IMR-90 (cell line): ENCODE measurements around the gene ATP8B4. TPM values are rescaled to one million over a fixed set of nuclear protein-coding genes. Genes with fewer than 3 reads are reported as not detected.

Experiments used
- ATAC-seq: fragments of 200-7000 bp; cut with Tn5 transposase; 2 replicates; pipeline ENCODE4 v1.9.1; 2020; ENCODE audit warnings: low read depth, mild to moderate bottlenecking, moderate library complexity
- BruUV-seq: library from RNA; stranded (reverse); fragments of 400-500 nt; replicated peaks from 2 replicates; lab custom pipeline; 2021; lab: Mats Ljungman, UMichigan
- CTCF ChIA-PET: fragments of 300-600 bp; formaldehyde crosslinking; extraction: SDS; loops from one replicate; lab custom pipeline; 2021; ENCODE audit warnings: antibody characterized with exemption; lab: Yijun Ruan, JAX
- POLR2A ChIA-PET: fragments of 300-600 bp; sonication (Branson Sonifier 250); formaldehyde crosslinking; loops from one replicate; lab custom pipeline; 2022; ENCODE audit warnings: antibody characterized with exemption; ENCODE audit not compliant: unreplicated experiment; lab: Charles Lee
- DNase-seq: peaks from one replicate; pipeline ENCODE4 v3.0.0; 2013
- H2AFZ ChIP-seq: replicated peaks from 2 replicates; pipeline ENCODE3; 2013; ENCODE audit warnings: low read length, mild to moderate bottlenecking; ENCODE audit not compliant: poor library complexity
- H2AK5ac ChIP-seq: 2 replicates; pipeline ENCODE4 v1.6.1; 2013; ENCODE audit warnings: low read depth, low read length, inconsistent platforms
- H2AK9ac ChIP-seq: replicated peaks from 2 replicates; pipeline ENCODE3; 2013; ENCODE audit warnings: mild to moderate bottlenecking, low read depth, low read length, moderate library complexity; ENCODE audit not compliant: poor library complexity
- H2BK120ac ChIP-seq: 2 replicates; pipeline ENCODE4 v1.6.1; 2013; ENCODE audit warnings: low read depth, low read length, inconsistent platforms
- H2BK15ac ChIP-seq: 3 replicates; pipeline ENCODE4 v1.6.1; 2013; ENCODE audit warnings: low read depth, low read length, inconsistent platforms
- H2BK20ac ChIP-seq: 2 replicates; pipeline ENCODE4 v1.6.1; 2013; ENCODE audit warnings: low read depth, mild to moderate bottlenecking, inconsistent platforms, low read length, moderate library complexity
- H2BK5ac ChIP-seq: 2 replicates; pipeline ENCODE4 v1.6.1; 2013; ENCODE audit warnings: mild to moderate bottlenecking, low read depth, low read length, inconsistent platforms; ENCODE audit not compliant: poor library complexity, severe bottlenecking
- H3K14ac ChIP-seq: replicated peaks from 2 replicates; pipeline ENCODE4 v1.6.1; 2013; ENCODE audit warnings: low read depth, low read length, inconsistent platforms
- H3K18ac ChIP-seq: 2 replicates; pipeline ENCODE4 v1.6.1; 2013; ENCODE audit warnings: low read depth, low read length, control low read depth
- H3K23ac ChIP-seq: 2 replicates; pipeline ENCODE4 v1.6.1; 2013; ENCODE audit warnings: low read depth, low read length, inconsistent platforms
- H3K27ac ChIP-seq: 2 replicates; pipeline ENCODE4 v1.5.1; 2013; ENCODE audit warnings: mild to moderate bottlenecking, control low read depth, low read length; ENCODE audit not compliant: insufficient read depth
- H3K27me3 ChIP-seq: 2 replicates; pipeline ENCODE4 v1.6.1; 2013; ENCODE audit warnings: low read length; ENCODE audit not compliant: control insufficient read depth, insufficient read depth
- H3K36me3 ChIP-seq: 2 replicates; pipeline ENCODE4 v1.6.1; 2013; ENCODE audit warnings: low read length, mixed read lengths; ENCODE audit not compliant: control insufficient read depth, insufficient read depth
- H3K4ac ChIP-seq: 2 replicates; pipeline ENCODE4 v1.6.1; 2013; ENCODE audit warnings: low read depth, low read length, inconsistent platforms
- H3K4me1 ChIP-seq: 2 replicates; pipeline ENCODE4 v1.6.1; 2013; ENCODE audit warnings: low read length, mixed read lengths; ENCODE audit not compliant: control insufficient read depth, insufficient read depth
- H3K4me2 ChIP-seq: 2 replicates; pipeline ENCODE4 v1.6.1; 2013; ENCODE audit warnings: low read depth, mild to moderate bottlenecking, control low read depth, low read length, moderate library complexity
- H3K4me3 ChIP-seq: 2 replicates; pipeline ENCODE4 v1.5.1; 2013; ENCODE audit warnings: low read depth, mild to moderate bottlenecking, control low read depth, low read length, moderate library complexity; ENCODE audit not compliant: insufficient read depth
- H3K56ac ChIP-seq: 2 replicates; pipeline ENCODE4 v1.6.1; 2013; ENCODE audit warnings: low read length, inconsistent platforms; ENCODE audit not compliant: insufficient read depth; ENCODE audit errors: extremely low read depth
- H3K79me1 ChIP-seq, 2 experiments: 2 replicates each; pipeline ENCODE4 v1.6.1; 2013; ENCODE audit warnings: low read length in 2 of 2, inconsistent platforms in 1 of 2, low read depth in 1 of 2
- H3K9ac ChIP-seq: 2 replicates; pipeline ENCODE4 v1.6.1; 2013; ENCODE audit warnings: low read depth, low read length, control low read depth
- H3K9me1 ChIP-seq: 2 replicates; pipeline ENCODE4 v1.6.1; 2013; ENCODE audit warnings: low read length, inconsistent platforms; ENCODE audit not compliant: insufficient read depth
- H3K9me3 ChIP-seq: 2 replicates; pipeline ENCODE4 v1.6.1; 2013; ENCODE audit warnings: low read length; ENCODE audit not compliant: control insufficient read depth, insufficient read depth
- H4K20me1 ChIP-seq: 2 replicates; pipeline ENCODE4 v1.6.1; 2013; ENCODE audit warnings: low read length, inconsistent platforms; ENCODE audit not compliant: insufficient read depth
- H4K5ac ChIP-seq: 2 replicates; pipeline ENCODE4 v1.6.1; 2013; ENCODE audit warnings: mild to moderate bottlenecking, low read depth, low read length, control low read depth
- H4K8ac ChIP-seq, 2 experiments: 2 replicates each; pipeline ENCODE4 v1.6.1; 2013; ENCODE audit warnings: low read depth in 2 of 2, low read length in 2 of 2, control low read depth in 1 of 2, inconsistent platforms in 1 of 2
- H4K91ac ChIP-seq: 2 replicates; pipeline ENCODE4 v1.6.1; 2013; ENCODE audit warnings: low read depth, low read length, inconsistent platforms; ENCODE audit not compliant: insufficient read depth
- BHLHE40 ChIP-seq: fragments of 150-350 bp; IDR thresholded peaks from 2 replicates; pipeline ENCODE4 v1.6.1; 2016; ENCODE audit warnings: mild to moderate bottlenecking, low read depth, low read length
- CEBPB ChIP-seq: IDR thresholded peaks from 2 replicates; pipeline ENCODE4 v1.6.1; 2012; ENCODE audit warnings: low read depth, low read length, improper control_type of control experiment
- CHD1 ChIP-seq: IDR thresholded peaks from 2 replicates; pipeline ENCODE4 v1.6.1; 2012; ENCODE audit warnings: low read depth, low read length, improper control_type of control experiment
- FOS ChIP-seq: fragments of 150-350 bp; IDR thresholded peaks from 2 replicates; pipeline ENCODE4 v1.6.1; 2016; ENCODE audit warnings: low read depth, low read length
- MAFK ChIP-seq: IDR thresholded peaks from 2 replicates; pipeline ENCODE4 v1.6.1; 2012; ENCODE audit warnings: low read depth, low read length, improper control_type of control experiment
- MAZ ChIP-seq: IDR thresholded peaks from 2 replicates; pipeline ENCODE4 v1.6.1; 2012; ENCODE audit warnings: low read depth, mild to moderate bottlenecking, low read length, improper control_type of control experiment, moderate library complexity, borderline replicate concordance
- MXI1 ChIP-seq: IDR thresholded peaks from 2 replicates; pipeline ENCODE4 v1.6.1; 2012; ENCODE audit warnings: low read depth, mild to moderate bottlenecking, low read length, moderate library complexity, borderline replicate concordance
- NFE2L2 ChIP-seq: fragments of 150-350 bp; IDR thresholded peaks from 2 replicates; pipeline ENCODE4 v1.6.1; 2016; ENCODE audit warnings: low read depth, mild to moderate bottlenecking, low read length
- POLR2A ChIP-seq: IDR thresholded peaks from 2 replicates; pipeline ENCODE4 v1.6.1; 2012; ENCODE audit warnings: mild to moderate bottlenecking, low read depth, low read length
- RAD21 ChIP-seq: IDR thresholded peaks from 2 replicates; pipeline ENCODE4 v1.6.1; 2012; ENCODE audit warnings: low read length, improper control_type of control experiment
- RCOR1 ChIP-seq: IDR thresholded peaks from 2 replicates; pipeline ENCODE4 v1.6.1; 2012; ENCODE audit warnings: mild to moderate bottlenecking, low read length, improper control_type of control experiment; ENCODE audit not compliant: insufficient replicate concordance
- RFX5 ChIP-seq: IDR thresholded peaks from 2 replicates; pipeline ENCODE4 v1.8.0; 2012; ENCODE audit warnings: low read depth, mild to moderate bottlenecking, low read length, moderate library complexity
- SMC3 ChIP-seq: fragments of 150-350 bp; IDR thresholded peaks from 2 replicates; pipeline ENCODE4 v1.6.1; 2016; ENCODE audit warnings: low read depth, mild to moderate bottlenecking, antibody characterized with exemption, low read length, moderate library complexity
- USF2 ChIP-seq: fragments of 150-350 bp; IDR thresholded peaks from 2 replicates; pipeline ENCODE4 v1.6.1; 2017; ENCODE audit warnings: mild to moderate bottlenecking, antibody characterized with exemption, low read length, low read depth
- WGBS, 2 experiments: methylation state at CpG; one replicate each; pipeline versions ENCODE4 v1.1.5 to v1.1.7; 2013; ENCODE audit warnings: missing lambda C conversion rate in 2 of 2; ENCODE audit not compliant: insufficient read length in 1 of 2; ENCODE audit errors: extremely low coverage in 2 of 2; 5-methylcytosine and 5-hydroxymethylcytosine counted together
- dilution Hi-C: fragments of 300-500 bp; cut with HindIII; formaldehyde crosslinking; loops from one replicate; pipeline ENCODE4 v1.14.3; 2018; ENCODE audit warnings: low sequenced_read_pairs; ENCODE audit not compliant: unreplicated experiment
- in situ Hi-C: fragments of 300-500 bp; cut with MboI; formaldehyde crosslinking; loops from 3 replicates; pipeline ENCODE4 v1.14.3; 2019; ENCODE audit warnings: low sequenced_read_pairs, inconsistent platforms, mixed read lengths
- intact Hi-C: fragments of 100-400 bp; cut with micrococcal nuclease; formaldehyde crosslinking; loops from 2 replicates; pipeline ENCODE4 v1.10.0; 2022
- polyA plus RNA-seq, 3 experiments: library from polyadenylated mRNA; depleted of rRNA; stranded (reverse); fragments of >200 nt; gene quantifications; 2 replicates each; pipeline ENCODE4 v1.2.3, GENCODE V29; 2012; ENCODE audit warnings: low replicate concordance in 1 of 3
- total RNA-seq: library from RNA; depleted of rRNA; stranded (reverse); fragments of >200 nt; gene quantifications from 2 replicates; pipeline ENCODE4 v1.2.3, GENCODE V29; 2012
- TF ChIP-seq, protein P1 (sequence below): conservative IDR thresholded peaks from 2 replicates; pipeline ENCODE4 v1.5.1; 2012; ENCODE audit warnings: mild to moderate bottlenecking, low read depth, low read length, improper control_type of control experiment
- TF ChIP-seq, protein P2 (sequence below): fragments of 150-350 bp; IDR thresholded peaks from 2 replicates; pipeline ENCODE4 v1.6.1; 2016; ENCODE audit warnings: low read depth, mild to moderate bottlenecking, low read length, moderate library complexity, borderline replicate concordance

The ATP8B4 gene
- total and polyA plus RNA-seq, 2 of the 4 experiments (the other 2 are of a cell fraction), result 0.12 to 0.54 TPM

DNA sequence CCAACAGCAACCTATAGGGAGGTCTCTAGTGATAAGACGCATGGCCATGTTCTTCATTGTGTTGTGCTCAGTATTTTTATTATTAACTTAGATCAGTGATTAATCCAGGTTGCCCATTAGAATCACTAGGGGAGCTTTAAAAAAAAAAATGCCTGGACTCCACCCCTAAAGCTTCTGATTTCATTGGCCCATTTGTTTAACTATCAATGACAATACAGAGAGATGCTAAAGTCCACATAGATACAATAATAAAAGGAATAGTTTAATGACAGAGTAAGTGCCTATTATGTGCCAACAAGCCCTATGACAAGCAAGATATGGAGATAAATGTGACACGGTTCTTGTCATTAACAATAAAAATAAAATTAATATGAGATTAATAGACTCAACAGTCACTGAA, 55.8 kb downstream of the ATP8B4 start:
- Histone ChIP-seq H3K18ac (no peak overlapping the region), H3K36me3 (no peaks in the 10 kb centered on the region), H3K79me1 (no peaks in the 10 kb centered on the region), H2AK9ac (no peak overlapping the region), H2AK5ac (no peak overlapping the region), H3K4ac (no peak overlapping the region), H2BK5ac (no peak overlapping the region), H3K27me3 (no peaks in the 10 kb centered on the region), H4K5ac (no peak overlapping the region), H4K8ac (no peak overlapping the region), H4K20me1 (no peaks in the 10 kb centered on the region), H2BK20ac (no peak overlapping the region), H3K27ac (no peak overlapping the region), H3K56ac (no peak overlapping the region), H3K9me1 (peaks cover 5% of the 10 kb centered on the region; the same call in 1 of the 2 replicates), H4K91ac (no peak overlapping the region), H3K9me3 (no peaks in the 10 kb centered on the region), H3K4me1 (peaks cover 2% of the 10 kb centered on the region), H2BK120ac (no peak overlapping the region), H3K23ac (no peak overlapping the region), H2BK15ac (no peak overlapping the region), H2AFZ (no peak overlapping the region), H3K14ac (no peak overlapping the region), H3K9ac (no peak overlapping the region), H3K4me3 (no peak overlapping the region), H3K4me2 (no peak overlapping the region)
- in situ Hi-C loops, result no loop called here
- ATAC-seq (no peak), DNase-seq (no peak)
- no CpG with 5 or more reads among the region's 2 CpGs for WGBS, 2 experiments
- dilution Hi-C loops, result no loop called here
- BruUV-seq, result no TSS peak
- intact Hi-C loops, result no loop called here
- TF ChIP-seq BHLHE40, result no peak
- no peak for TF ChIP-seq RCOR1
- TF ChIP-seq MAZ, result no peak
- no peak for TF ChIP-seq USF2
- no peak for TF ChIP-seq POLR2A
- no peak for TF ChIP-seq MXI1
- TF ChIP-seq, protein P1, sequence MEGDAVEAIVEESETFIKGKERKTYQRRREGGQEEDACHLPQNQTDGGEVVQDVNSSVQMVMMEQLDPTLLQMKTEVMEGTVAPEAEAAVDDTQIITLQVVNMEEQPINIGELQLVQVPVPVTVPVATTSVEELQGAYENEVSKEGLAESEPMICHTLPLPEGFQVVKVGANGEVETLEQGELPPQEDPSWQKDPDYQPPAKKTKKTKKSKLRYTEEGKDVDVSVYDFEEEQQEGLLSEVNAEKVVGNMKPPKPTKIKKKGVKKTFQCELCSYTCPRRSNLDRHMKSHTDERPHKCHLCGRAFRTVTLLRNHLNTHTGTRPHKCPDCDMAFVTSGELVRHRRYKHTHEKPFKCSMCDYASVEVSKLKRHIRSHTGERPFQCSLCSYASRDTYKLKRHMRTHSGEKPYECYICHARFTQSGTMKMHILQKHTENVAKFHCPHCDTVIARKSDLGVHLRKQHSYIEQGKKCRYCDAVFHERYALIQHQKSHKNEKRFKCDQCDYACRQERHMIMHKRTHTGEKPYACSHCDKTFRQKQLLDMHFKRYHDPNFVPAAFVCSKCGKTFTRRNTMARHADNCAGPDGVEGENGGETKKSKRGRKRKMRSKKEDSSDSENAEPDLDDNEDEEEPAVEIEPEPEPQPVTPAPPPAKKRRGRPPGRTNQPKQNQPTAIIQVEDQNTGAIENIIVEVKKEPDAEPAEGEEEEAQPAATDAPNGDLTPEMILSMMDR, result no peak
- TF ChIP-seq, protein P2, sequence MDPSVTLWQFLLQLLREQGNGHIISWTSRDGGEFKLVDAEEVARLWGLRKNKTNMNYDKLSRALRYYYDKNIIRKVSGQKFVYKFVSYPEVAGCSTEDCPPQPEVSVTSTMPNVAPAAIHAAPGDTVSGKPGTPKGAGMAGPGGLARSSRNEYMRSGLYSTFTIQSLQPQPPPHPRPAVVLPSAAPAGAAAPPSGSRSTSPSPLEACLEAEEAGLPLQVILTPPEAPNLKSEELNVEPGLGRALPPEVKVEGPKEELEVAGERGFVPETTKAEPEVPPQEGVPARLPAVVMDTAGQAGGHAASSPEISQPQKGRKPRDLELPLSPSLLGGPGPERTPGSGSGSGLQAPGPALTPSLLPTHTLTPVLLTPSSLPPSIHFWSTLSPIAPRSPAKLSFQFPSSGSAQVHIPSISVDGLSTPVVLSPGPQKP, result no peak
- no peak for TF ChIP-seq NFE2L2
- TF ChIP-seq CEBPB, result no peak
- no peak for TF ChIP-seq CHD1
- no peak for TF ChIP-seq RAD21
- no peak for TF ChIP-seq MAFK
- TF ChIP-seq SMC3, result no peak
- TF ChIP-seq RFX5, result no peak
- TF ChIP-seq FOS, result no peak
- ChIA-PET POLR2A (no interaction called here), CTCF (no interaction called here)
